Stomach (tissue), 9 donors: Measurements from ENCODE around the gene PCNX3. TPM values are rescaled to one million over a fixed set of nuclear protein-coding genes. Genes with fewer than 3 reads are reported as not detected.
A peak's percentile ranks its signal among the peaks of the same experiment; 100 is the strongest.
"Not testable (repeated sequence)": the region's sequence is repeated elsewhere in the genome, so short reads cannot be mapped to it uniquely, and the experiment has no call there.

Experiments
- DNase-seq, 2 donors: peaks; one replicate each; pipeline versions ENCODE4 v3.0.0 to v3.0.0-alpha.2; 2013 to 2019
- H3K27ac ChIP-seq, 5 donors: fragments of 200-600 bp in 4 of 5; sonication (generic) in 4 of 5; one replicate each; pipeline ENCODE4 v1.5.1; 2013 to 2019; ENCODE audit warnings: mild to moderate bottlenecking in 1 of 5, moderate library complexity in 1 of 5
- H3K27me3 ChIP-seq, 3 donors: fragments of 200-600 bp; sonication (generic); one replicate each; pipeline ENCODE4 v1.5.1; 2017 to 2019; ENCODE audit warnings: mixed run types in 1 of 3
- H3K36me3 ChIP-seq, 4 donors: fragments of 200-600 bp; sonication (generic); 1 replicate in 3 of 4; 2 replicates in 1 of 4; pipeline ENCODE4 v1.5.1; 2016 to 2019
- H3K4me1 ChIP-seq, 4 donors: fragments of 200-600 bp; sonication (generic); one replicate each; pipeline ENCODE4 v1.5.1; 2016 to 2019
- H3K4me3 ChIP-seq, 4 donors: fragments of 200-600 bp; sonication (generic) in 3 of 4; one replicate each; pipeline ENCODE4 v1.5.1; 2016 to 2019; ENCODE audit warnings: mild to moderate bottlenecking in 1 of 4
- H3K9me3 ChIP-seq, 4 donors: fragments of 200-600 bp; sonication (generic); one replicate each; pipeline ENCODE4 v1.5.1; 2016 to 2019
- EP300 ChIP-seq: sonication (generic); formaldehyde crosslinking; IDR thresholded peaks from one replicate; pipeline ENCODE4 v1.6.1; 2017; ENCODE audit warnings: antibody characterized with exemption
- POLR2A ChIP-seq, 4 donors: fragments of 450-650 bp; IDR thresholded peaks; one replicate each; pipeline ENCODE4 v1.6.1; 2016; ENCODE audit warnings: antibody characterized with exemption in 4 of 4, control low read depth in 2 of 4, mild to moderate bottlenecking in 1 of 4, moderate library complexity in 1 of 4
- POLR2AphosphoS5 ChIP-seq, 3 donors: sonication (generic); formaldehyde crosslinking; IDR thresholded peaks; one replicate each; pipeline ENCODE4 v1.6.1; 2016; ENCODE audit warnings: antibody characterized with exemption in 3 of 3
- whole genome bisulfite sequencing, 5 donors: extraction: QIAGEN DNeasy Blood & Tissue Kit in 3 of 5; methylation state at CpG; one replicate each; pipeline versions ENCODE4 v1.1.5 to v1.1.7; 2013 to 2018; 5-methylcytosine and 5-hydroxymethylcytosine counted together
- intact Hi-C: fragments of 100-400 bp; cut with DNase I; formaldehyde crosslinking; loops from one replicate; pipeline ENCODE4 v1.15.1; 2023; ENCODE audit warnings: low total_unique reads
- polyA plus RNA-seq, 3 donors: library from polyadenylated mRNA; stranded (reverse); fragments of 200-250 nt; gene quantifications; one replicate each; pipeline ENCODE4 v1.2.3, GENCODE V29; 2013
- total RNA-seq, 5 donors: library from RNA; depleted of rRNA; stranded (reverse); fragments of >200 nt; gene quantifications; one replicate each; pipeline versions ENCODE4 v1.1.0 to v1.2.3, GENCODE V29; 2014 to 2016
- TF ChIP-seq, protein P1 (sequence below), 7 experiments: fragments of 450-650 bp in 4 of 7; fragments of 200-600 bp in 3 of 7; sonication (generic) in 3 of 7; IDR thresholded peaks; one replicate each; pipeline ENCODE4 v1.5.1; 2016 to 2019; ENCODE audit warnings: antibody characterized with exemption in 7 of 7, control low read depth in 2 of 7, mild to moderate bottlenecking in 1 of 7
- donor health status: healthy with polysubstance abuse.
- donor health status: Bipolar disorder and iron deficiency.
- donor health status: healthy.

PCNX3 gene
- total and polyA plus RNA-seq, 8 donors = 4.6 to 76.2 (median 22.0) TPM

GRCh38 chr11:65672180-65672860, 56.7 kb downstream of the PCNX3 start:
- no peaks in the 10 kb centered on the region for H3K4me1 ChIP-seq
- TF ChIP-seq, protein P1, sequence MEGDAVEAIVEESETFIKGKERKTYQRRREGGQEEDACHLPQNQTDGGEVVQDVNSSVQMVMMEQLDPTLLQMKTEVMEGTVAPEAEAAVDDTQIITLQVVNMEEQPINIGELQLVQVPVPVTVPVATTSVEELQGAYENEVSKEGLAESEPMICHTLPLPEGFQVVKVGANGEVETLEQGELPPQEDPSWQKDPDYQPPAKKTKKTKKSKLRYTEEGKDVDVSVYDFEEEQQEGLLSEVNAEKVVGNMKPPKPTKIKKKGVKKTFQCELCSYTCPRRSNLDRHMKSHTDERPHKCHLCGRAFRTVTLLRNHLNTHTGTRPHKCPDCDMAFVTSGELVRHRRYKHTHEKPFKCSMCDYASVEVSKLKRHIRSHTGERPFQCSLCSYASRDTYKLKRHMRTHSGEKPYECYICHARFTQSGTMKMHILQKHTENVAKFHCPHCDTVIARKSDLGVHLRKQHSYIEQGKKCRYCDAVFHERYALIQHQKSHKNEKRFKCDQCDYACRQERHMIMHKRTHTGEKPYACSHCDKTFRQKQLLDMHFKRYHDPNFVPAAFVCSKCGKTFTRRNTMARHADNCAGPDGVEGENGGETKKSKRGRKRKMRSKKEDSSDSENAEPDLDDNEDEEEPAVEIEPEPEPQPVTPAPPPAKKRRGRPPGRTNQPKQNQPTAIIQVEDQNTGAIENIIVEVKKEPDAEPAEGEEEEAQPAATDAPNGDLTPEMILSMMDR (IDR thresholded peaks at IDR 0.05) = no peak
- TF ChIP-seq POLR2AphosphoS5 (IDR thresholded peaks at IDR 0.05) (no peak), EP300 (no peak), POLR2A (IDR thresholded peaks at IDR 0.05) (no peak)
- no peak overlapping the region for H3K27ac ChIP-seq
- H3K36me3 ChIP-seq = no peaks in the 10 kb centered on the region
- no peak for DNase-seq
- intact Hi-C loops = no loop called here
- H3K9me3 ChIP-seq = no peaks in the 10 kb centered on the region
- no peak overlapping the region for H3K4me3 ChIP-seq
- H3K27me3 ChIP-seq = no peaks in the 10 kb centered on the region

DNA sequence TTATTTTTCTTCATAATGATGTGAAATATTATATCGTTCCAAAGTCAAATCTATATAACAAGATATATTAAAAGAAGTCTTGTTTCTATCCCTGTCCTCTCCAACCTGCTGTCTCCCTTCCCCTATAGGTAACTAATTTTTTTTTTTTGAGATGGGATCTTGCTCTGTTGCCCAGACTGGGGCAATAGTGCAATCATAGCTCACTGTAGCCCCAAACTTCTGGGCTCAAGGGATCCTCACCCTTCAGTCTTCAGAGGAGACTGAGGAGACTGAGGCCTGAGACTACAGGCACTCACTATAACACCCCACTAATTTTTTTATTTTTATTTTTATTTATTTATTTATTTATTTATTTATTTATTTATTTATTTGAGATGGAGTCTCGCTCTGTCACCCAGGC, 57.4 kb downstream of the PCNX3 start:
- no peaks in the 10 kb centered on the region for H3K27me3 ChIP-seq
- H3K27ac ChIP-seq = no peak overlapping the region
- no peaks in the 10 kb centered on the region for H3K36me3 ChIP-seq
- no peak overlapping the region for H3K4me3 ChIP-seq
- no peaks in the 10 kb centered on the region for H3K9me3 ChIP-seq
- TF ChIP-seq POLR2AphosphoS5 (IDR thresholded peaks at IDR 0.05) (no peak), POLR2A (IDR thresholded peaks at IDR 0.05) (no peak), EP300 (no peak)
- TF ChIP-seq, protein P1 (IDR thresholded peaks at IDR 0.05) = no peak
- intact Hi-C loops = no loop called here
- DNase-seq = no peak
- H3K4me1 ChIP-seq = no peaks in the 10 kb centered on the region
- 90 to 99% (median 93%) methylated on average over 1 to 2 of the region's 2 CpGs for WGBS, 5 donors

- intact Hi-C loops = no loop called here
- TF ChIP-seq POLR2A (IDR thresholded peaks at IDR 0.05) (no peak), POLR2AphosphoS5 (IDR thresholded peaks at IDR 0.05) (no peak), EP300 (no peak)
- TF ChIP-seq, protein P1 (IDR thresholded peaks at IDR 0.05) = no peak
- Histone ChIP-seq H3K27me3 (no peaks in the 10 kb centered on the region), H3K9me3 (no peaks in the 10 kb centered on the region), H3K36me3 (no peaks in the 10 kb centered on the region), H3K4me3 (no peak overlapping the region), H3K27ac (no peak overlapping the region), H3K4me1 (no peaks in the 10 kb centered on the region)
- DNase-seq = no peak
- 73 to 82% (median 79%) methylated on average over 5 of the region's 5 CpGs for WGBS, 5 donors
Measured at GRCh38 chr11:65680192-65680743, 64.7 kb downstream of the PCNX3 start.

- intact Hi-C loops, H3K4me1 ChIP-seq, H3K4me3 ChIP-seq, H3K36me3 ChIP-seq, DNase-seq, H3K27ac ChIP-seq, H3K9me3 ChIP-seq, H3K27me3 ChIP-seq: not testable (repeated sequence)
- WGBS, 5 donors = 80 to 86% (median 83%) methylated on average over 6 of the region's 6 CpGs
Measured at GRCh38 chr11:65683480-65683879, 67.9 kb downstream of the PCNX3 start.

GRCh38 chr11:65685981-65686380, 70.4 kb downstream of the PCNX3 start:
- TF ChIP-seq POLR2A (IDR thresholded peaks at IDR 0.05) (no peak), EP300 (no peak), POLR2AphosphoS5 (IDR thresholded peaks at IDR 0.05) (no peak)
- TF ChIP-seq, protein P1 (IDR thresholded peaks at IDR 0.05) = no peak
- H3K27ac ChIP-seq = peak overlapping the region in 1 of 5 donors; percentile 57
- no peaks in the 10 kb centered on the region for H3K9me3 ChIP-seq
- DNase-seq = peak in 1 of 2 donors; percentile 61
- WGBS, 5 donors = 62 to 90% (median 88%) methylated on average over 8 of the region's 8 CpGs
- no peaks in the 10 kb centered on the region for H3K27me3 ChIP-seq
- intact Hi-C loops = no loop called here
- H3K4me3 ChIP-seq = no peak overlapping the region
- no peaks in the 10 kb centered on the region for H3K4me1 ChIP-seq
- no peaks in the 10 kb centered on the region for H3K36me3 ChIP-seq
